Measurements from ENCODE around the gene IGFBPL1.
"Not testable (repeated sequence)": the region's sequence is repeated elsewhere in the genome, so short reads cannot be mapped to it uniquely, and the experiment has no call there.

Gene IGFBPL1

DNA sequence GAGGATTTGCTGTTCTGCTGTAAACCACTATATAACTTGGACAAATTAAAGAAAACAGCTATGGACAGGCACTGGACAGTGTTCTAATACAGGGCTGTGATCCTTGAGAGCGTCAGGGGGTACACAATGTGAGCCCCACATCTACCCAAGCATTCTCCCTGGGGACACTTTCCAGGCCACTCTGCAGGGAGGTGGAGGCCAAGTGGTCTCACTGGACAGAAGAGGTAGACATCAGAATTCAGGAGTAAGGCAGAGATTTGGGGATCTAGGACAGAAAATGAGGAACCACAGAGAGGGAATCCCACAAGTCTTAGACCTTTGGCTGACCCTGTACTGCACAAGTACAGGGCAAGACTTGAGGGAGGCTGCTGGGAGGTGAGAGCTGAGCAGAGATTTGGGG, 3.8 kb upstream of the IGFBPL1 start:
- no peak for DNase-seq

DNA sequence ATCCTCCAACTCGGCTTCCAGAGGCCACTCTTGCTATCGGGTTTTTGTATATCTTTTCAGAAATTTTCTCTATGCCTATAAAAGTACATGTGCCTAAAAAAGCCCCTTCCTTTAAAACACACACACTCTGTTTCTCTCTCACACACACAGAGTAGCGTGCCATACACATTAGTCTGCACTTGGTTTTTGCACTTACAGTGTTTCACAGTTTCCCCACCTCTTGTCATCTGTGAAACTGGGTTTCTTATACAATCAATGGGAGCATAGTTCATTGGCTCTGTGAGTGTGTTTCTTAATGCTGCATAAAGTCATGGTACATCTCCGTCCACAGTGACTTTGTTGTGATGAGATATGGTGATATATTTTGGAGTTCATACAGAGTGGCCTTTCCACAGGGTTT, 664 bp upstream of the IGFBPL1 start:
- DNase-seq: no peak

DNA sequence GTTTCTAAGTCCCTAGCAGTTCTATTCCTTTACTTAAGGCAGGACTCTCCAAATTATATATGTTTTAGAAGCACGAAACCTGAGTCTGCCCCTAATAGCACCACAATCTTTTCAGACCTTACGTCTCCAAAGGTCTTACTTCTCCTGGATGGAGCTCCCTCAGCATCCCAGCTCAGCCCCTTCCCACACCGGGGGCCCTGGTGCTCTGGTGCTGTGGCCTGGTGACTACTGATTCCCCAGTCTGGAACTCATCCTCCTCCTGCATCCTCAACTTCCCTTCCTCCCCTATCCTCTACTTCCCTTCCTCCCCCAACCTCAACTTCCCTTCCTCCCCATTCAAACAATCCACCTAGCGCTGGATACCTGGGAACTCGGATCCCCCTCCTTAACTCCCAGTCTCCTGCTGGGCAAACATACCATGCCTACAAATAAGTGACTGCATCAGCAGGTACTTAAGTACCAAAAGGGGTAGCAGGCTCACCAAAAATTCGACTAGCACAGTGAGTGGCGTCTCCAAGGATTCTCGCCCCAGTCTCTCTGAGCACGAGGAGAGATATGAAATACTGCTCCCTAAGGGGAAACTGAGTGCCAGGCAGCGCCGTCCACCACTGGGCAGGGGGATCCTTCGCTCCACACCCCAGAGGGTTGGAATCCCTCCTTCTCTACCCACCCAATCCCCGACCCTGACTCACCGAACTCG, 831 bp downstream of the IGFBPL1 start:
- no peak for DNase-seq

DNA sequence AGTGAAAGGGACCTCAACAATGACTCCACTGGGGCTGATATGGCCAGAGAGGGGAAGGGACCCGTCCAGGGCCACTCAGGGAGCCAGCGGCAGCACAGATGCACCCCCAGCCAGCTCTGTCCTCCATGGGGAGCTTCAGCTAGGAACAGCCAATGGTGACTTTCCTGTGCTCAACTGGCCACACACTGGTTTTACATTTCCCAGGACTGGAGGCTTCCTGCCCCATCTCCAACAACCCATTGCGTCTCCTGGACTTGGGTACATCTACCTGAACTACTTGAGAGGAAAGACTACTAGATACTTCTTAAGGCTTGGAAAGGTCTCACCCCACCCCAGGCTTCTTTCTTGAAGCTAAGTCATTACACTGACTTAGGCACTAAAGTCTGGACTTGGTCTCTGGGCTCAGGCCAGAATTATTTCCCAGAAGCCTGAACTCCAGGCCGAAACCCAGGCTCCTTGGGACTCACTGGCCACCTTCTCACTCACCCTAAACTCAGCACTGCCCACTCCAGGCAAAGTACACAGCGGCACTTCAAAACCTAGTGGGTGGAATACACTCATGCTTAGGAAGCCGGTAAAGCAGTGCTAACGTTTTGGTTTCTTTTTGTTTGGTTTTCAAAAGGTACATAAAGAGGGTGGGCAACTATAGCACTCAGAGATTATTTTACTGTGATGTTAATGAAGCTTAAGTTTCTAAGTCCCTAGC, 1.5 kb downstream of the IGFBPL1 start:
- DNase-seq: no peak

DNA sequence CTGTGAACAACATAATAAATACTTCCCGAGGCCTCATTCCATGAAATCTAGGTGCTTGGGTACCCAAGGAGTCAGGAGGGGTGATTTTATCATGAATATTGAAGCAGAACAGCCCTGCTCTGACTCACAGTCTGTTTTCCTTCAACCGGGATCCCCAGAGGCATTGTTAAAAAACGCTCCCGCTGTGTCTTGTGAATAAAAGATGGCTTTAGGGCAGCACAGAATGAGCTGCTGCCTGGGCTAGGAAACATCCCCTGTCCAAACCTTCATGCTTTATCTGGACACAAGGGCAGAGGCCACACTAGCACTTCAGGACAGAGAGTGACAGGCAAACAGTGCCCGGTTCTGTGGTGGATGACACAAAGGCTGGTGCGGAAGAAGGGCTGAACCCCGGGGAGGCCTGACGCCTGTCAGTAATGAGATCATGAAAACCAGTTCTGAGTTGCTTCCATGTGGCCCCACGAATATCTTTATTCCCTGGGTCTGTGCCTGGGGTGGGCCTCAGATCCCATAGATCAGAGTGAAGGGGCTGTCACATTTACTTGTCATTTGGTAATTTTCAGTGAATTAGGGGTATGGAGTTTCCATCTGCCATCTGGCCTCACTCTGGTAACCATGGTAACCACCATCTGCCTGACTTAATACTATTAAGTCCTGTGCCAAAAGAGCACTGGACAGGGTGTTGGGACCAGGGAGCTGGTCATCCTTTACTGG, 2.6 kb downstream of the IGFBPL1 start:
- DNase-seq: no peak

DNA sequence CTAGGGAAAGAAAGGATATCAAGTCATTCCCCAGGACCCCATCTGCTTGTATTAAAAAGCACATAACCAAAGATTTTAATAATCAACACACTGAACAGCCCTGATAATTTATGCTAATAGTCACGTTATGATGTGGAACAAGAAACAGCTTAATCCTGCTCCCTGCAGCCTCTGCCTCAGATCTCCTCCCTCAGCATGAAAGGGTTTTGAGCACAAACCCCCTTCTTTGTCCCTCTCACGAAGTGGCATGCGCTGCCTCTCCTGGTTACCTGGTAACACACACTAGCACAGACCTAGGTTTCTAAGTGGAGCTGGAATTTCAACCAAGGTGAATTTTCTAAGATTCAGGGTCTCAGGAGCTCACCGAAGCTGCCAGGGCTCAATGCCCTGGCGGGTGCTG, 5.1 kb downstream of the IGFBPL1 start:
- no peak for DNase-seq

DNA sequence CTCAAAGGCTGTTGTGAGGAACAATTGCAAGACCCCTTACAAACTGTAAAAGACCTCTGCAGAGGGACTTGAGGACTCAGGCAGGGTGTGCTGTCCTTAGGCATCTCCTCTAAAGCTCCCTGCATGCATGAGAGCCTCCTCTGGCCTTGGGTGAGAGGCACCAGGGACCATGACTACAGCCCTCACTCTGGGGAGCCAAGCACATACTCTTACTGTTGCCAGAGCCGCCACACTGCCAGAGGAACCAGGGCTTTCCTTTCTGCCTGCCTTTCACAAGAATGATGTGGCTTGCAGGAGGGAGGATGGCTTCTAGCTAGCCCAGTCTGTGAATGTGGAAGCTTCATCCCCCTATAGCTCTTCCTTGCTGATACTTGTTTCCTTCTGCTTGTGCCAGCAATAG, 5.9 kb downstream of the IGFBPL1 start:
- no peak for DNase-seq

DNA sequence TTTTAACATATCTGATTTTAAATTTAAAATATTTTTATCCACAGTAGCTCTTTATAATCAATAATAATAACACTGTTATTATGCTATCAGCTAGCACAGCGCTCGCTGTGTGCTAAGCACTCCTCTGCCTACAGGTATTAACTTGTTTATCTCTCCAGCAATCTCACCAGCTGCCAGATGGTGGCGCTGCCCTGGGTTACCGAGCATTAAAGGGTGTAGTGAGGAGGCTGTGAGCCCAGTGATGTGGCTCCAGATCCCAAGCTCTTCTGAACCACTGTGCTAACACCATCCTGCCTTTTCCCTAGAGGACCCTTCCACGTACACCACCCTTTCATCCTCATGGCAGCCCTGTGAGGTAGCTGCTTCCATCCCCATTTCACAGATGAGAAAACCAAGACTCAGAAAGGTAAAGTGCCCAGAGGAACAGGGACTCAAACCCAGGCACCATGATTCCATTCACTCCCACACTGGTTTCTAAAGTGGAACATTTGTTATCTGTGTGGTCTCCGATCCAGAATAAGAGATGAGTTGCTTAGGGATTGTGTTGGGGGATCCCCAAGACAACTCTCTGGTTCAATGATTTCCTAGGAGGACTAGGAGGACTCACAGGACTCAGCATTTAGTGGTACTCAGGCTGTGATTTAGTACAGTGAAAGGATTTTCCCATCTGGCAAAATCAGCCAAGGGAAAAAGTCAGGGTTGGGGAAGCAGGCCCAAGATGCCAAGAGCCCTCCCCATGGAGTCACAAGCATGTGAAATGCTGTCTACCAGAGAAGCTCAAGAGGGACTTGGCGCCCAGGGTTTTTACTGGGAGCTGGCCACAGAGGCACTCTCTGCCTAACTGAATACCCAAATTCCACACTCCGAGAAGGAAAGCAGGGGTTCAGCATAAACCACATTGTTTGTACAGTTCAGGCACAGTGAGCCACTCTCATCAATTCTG, 7.0 kb downstream of the IGFBPL1 start:
- DNase-seq: no peak

DNA sequence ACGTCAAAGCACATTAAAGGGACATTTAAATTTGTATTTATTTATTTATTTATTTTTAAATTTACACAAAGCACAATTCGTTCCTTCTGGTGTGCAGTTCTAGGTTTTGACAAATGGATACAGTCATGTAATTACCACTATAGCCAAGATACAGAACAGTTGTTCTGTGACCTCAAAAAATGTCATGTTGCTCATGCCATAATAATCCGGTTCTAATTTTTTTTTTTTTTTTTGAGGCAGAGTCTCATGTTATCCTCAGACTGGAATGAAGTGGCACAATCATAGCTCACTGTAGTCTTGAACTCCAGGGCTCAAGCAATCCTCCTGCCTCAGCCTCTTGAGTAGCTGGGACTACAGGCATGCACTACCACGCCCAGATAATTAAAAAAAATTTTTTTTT, 7.8 kb downstream of the IGFBPL1 start:
- no peak for DNase-seq

DNA sequence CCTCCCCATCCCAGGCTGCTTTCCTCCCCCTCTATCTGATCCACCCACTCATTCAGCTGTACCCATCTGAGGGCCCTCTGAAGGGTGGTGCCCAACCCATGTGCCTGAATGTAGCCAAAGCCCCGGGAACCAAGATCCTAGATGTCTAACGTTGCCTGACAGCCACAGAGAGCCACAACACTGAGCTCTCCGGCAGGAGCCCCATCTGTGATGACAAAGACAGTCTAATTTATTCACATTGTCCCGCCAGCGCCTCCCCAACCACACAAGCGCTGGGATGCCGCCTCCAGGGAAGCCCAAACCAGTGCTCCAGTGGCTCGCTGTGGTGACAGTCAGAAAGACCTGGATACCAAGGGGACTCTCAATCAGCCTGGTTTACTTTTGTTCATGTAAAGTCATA, 8.4 kb downstream of the IGFBPL1 start:
- no peak for DNase-seq

DNA sequence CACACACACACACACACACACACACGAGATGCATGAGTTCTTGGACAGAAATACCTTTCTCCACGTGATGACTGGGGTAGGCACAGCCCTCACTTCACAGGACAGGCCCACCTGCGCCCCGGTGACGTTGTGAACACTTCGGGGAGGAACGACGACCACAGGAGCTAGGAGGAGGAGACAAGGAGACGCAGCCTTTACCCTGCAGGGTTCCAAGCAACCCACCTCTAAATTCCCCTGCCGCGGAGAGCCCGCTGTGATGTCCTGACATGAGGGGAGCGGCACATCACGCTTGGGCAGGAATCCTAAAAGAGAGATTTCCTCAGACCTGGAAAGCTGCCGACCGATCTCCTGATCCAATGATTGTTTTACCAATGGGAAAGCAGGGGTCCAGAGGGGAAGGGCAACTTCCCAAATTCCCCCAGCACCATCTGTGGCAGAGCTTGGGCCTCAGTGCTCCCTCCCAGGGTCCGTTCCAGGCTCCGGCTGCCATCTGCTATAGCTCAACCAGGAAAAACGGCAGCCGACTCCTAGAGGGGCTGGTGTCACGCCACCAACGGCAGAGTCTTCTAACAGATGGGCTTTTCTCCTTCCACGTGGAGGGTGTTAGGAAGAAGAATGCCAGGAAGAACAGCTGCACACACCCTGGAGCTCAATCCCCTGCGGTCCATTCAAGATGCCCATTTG, 10.1 kb downstream of the IGFBPL1 start:
- DNase-seq: no peak

DNA sequence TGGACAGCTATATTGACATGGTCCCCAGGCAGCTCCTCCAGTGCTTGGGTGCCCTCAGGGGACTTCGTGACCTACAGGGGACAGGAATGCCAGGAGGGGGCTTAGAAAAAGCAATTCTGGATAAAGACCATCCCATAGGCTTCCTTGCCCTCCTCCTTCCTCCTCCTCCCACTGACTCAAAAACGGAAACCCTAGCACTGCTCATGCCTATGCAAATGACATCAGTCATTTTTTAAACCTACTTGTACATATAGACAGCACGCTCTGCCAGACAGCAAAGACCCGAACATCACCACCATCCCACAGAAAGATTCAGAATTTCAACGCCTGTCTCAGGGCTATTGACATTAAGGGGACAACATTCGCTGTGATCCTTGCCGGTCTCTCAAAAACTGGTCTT, 11.0 kb downstream of the IGFBPL1 start:
- no peak for DNase-seq

DNA sequence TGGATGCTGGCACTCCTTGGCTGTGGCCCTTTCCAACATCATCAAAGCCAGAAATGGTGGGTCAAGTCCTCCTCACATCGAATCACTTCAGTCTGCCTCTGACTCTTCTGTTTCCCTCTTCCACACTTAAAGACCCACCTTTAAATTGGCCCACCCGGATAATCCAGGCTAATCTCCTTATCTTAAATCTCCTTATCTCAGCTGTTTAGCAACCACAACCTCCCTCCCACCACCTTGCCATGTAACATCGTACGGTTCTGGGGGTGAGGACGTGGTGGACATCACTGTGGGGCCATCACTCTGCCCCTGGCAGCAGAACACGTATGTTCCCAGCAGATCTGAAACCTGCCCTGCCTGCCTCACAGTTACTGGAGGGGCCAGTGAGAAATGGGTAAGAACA, 11.5 kb downstream of the IGFBPL1 start:
- no peak for DNase-seq

DNA sequence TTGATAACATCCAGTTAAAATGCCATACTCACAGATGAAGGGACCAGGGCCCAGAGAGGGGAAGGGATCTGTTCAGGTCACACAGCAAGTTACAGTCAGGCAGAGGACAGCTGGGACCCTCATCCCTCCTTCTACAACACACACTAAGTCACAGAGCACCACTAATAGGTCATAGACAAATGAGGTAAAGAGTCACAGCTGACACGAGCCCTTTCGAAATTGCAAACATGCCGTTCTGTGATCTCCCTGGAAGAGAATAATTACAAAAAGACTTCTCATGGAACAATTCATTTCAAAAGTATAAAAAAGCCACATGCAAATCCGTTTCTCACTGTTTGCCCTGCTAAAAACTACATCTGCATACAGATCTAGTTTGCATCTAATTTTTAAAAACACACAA, 15.5 kb downstream of the IGFBPL1 start:
- no peak for DNase-seq

DNA sequence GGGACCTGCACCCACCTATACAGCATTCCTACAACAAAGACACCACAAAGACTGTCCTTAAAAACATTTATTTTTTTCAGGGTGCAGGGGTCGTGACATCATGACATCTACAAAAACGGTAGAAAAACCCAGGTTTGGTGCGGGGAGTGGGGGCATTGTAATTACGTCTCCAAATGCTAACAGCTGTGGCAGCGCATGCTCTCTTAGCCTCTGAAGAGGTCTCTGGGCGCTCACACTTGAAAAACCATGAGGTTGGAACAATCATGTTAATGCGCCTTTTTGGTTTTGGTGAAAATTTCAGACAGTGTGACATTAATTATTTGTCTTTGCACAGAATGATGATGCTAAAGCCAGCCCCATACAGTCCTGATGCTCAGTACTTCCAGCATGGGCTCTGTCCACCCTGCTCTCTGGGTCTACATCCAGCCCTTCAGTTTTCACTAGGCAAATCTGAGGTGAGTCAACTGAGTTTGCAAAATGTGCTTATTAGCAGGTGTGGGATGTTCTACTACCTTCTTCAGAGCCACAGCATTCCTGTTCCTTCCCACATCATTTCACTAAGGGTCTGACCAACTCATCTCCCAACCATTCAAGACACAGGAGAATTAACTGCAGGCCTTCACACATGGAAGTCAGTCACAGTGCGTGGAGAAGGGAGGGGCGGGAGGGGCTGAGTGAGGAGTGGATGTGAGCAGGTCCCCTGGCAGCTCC, 17.6 kb downstream of the IGFBPL1 start:
- DNase-seq: no peak

DNA sequence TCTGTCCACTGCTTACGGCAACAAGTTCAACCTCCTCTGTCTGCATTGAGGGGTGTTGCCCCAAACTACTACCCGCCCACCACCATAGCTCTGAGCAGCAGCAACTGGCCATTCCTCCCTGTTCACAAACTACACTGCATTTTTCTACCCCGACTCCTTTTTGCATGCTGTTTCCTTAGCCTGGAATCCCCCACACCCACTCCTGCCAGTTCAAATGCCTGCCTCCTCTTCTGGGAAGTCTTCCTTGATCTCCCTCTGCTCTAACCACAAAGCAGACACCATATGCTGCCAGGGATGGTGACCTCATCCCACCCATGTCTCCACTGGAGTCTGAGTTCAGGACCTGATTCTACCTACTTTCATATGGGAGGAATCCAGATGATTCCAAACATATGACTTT, 18.5 kb downstream of the IGFBPL1 start:
- no peak for DNase-seq

DNA sequence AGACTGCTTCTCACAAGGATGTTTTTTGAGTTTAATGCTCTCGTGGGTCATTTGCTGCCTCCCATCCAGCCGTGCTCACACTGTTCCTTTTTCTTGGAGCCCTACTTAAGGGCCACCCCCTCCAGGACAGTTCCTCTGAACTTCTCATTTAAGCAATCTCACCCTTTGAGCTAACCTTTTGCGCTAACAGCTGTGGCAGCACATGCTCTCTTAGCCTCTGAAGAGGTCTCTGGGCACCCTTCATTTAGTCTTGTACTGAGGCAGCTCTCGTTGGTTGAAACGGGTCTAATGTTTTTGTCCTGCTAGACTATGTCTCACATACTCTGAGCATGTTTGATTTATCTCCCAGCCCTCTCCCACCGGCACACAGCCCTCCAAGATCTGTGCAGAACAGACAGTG, 19.9 kb downstream of the IGFBPL1 start:
- no peak for DNase-seq

DNA sequence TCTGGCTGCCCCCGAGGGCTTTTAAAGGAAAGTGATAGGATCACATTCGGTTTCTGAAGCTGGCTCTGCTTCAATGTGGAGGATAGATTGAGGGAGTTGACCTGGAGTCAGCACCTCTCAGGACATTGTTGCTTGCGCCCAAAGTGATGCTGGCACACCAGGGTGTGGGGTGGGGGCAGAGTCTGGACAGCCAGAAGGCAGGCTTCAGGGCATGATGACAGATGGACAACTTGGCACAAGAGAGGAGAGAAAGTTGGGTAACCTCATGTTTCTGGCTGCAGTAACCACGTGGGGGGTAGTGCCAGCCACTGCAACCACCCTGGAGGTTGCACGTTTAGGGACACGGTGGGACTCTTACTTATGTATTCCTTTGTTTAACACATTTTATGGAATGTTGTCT, 22.3 kb downstream of the IGFBPL1 start:
- DNase-seq: no peak

DNA sequence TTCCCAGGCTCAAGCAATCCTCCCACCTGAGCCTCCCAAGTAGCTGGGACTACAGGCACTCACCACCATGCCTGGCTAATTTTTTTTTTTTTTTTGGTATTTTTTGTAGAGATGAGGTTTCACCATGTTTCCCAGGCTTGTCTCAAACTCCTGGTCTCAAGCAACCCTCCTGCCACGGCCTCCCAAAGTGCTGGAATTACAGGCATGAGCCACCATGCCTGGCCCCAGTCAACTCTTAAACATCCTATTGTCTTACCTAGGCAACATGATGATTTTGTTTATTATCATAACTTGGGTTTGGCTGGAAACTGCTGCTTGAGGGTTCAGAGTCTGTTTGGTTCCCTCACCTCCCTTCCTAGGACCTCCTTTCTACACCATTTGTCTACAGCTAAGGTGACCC, 25.1 kb downstream of the IGFBPL1 start:
- DNase-seq: not testable (repeated sequence)

DNA sequence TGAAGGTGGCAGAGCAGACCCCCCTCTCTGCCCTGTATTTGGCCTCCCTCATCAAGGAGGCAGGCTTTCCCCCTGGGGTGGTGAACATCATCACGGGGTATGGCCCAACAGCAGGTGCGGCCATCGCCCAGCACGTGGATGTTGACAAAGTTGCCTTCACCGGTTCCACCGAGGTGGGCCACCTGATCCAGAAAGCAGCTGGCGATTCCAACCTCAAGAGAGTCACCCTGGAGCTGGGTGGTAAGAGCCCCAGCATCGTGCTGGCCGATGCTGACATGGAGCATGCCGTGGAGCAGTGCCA, 27.9 kb downstream of the IGFBPL1 start:
- DNase-seq: no peak

DNA sequence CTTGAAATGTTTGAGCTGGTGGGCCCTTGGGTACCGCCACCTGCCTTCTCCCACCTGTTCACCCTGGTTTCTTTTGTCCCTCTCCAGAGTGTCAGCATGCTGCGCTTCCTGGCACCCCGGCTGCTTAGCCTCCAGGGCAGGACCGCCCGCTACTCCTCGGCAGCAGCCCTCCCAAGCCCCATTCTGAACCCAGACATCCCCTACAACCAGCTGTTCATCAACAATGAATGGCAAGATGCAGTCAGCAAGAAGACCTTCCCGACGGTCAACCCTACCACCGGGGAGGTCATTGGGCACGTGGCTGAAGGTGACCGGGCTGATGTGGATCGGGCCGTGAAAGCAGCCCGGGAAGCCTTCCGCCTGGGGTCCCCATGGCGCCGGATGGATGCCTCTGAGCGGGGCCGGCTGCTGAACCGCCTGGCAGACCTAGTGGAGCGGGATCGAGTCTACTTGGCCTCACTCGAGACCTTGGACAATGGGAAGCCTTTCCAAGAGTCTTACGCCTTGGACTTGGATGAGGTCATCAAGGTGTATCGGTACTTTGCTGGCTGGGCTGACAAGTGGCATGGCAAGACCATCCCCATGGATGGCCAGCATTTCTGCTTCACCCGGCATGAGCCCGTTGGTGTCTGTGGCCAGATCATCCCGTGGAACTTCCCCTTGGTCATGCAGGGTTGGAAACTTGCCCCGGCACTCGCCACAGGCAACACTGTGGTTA, 28.4 kb downstream of the IGFBPL1 start:
- DNase-seq: no peak

Measured in right forelimb (tissue), 1 donor.